NCI-H345 (cell line): ENCODE measurements around the gene APOE.
"Not testable (repeated sequence)": the region's sequence is repeated elsewhere in the genome, so short reads cannot be mapped to it uniquely, and the experiment has no call there.

Source experiments
- DNase-seq: peaks from one replicate; lab custom pipeline; 2025; lab: John Stamatoyannopoulos, UW

The APOE gene

GRCh38 chr19:44905437-44906160, at the start of gene APOE:
Gene APOE, plus strand, starts transcription at chr19:44905796. Its CDS starts 829 bp downstream, at chr19:44906625.
- DNase-seq, result peak; percentile 21

DNA sequence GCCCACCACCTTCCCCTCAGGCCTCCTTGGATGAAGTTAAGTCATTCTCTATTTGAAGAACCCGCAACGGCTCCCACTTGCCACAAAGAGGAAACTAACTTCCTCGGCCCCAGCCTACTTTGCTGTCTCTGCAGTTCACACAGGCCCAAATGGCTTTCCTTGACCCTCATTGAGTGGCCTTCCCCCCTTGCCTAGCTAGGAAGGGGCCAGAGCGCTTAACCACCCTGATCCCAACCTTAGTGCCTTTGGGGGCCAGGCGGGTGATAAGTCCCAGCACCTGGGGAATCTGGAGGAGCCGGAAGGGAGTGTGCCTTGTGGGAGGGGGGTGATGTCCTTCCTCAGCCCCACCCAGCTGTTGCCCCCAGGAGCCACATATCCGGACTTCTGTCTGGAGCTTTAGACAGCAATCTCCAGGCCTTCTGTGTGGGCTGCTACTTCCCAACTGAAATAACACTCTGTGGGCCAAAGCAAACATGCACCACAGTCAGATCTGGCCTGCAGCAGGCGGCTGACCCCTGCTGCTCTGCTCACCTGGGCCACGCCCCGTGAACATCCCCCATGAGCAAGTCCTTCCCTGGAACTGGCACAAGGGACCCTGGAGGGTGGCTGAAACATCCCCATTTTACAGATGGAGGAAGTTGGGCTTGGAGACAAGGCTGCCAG, 49.0 kb upstream of the APOE start:
- DNase-seq, result no peak

DNA sequence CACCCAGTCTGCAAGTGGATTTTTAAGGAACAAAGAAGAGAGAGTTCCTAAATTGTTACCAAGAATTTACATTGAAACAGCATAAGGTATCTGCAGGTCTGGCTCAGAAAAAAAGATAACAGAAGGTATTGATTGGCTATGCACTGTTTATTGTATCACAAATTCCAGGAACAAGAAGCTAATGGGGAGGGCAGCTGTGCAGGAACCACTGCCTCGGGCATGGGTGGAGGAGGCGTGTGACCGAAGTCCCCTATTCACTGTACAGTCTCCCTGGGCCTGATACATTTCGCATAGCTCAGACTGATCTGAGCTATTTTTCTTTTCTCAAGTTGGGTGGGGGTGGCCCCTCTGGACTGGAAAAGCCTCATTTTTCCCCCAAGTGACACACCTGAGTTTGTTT, 47.8 kb upstream of the APOE start:
- DNase-seq, result no peak

GRCh38 chr19:44861576-44861975, 44.0 kb upstream of the APOE start:
- DNase-seq, result not testable (repeated sequence)

DNA sequence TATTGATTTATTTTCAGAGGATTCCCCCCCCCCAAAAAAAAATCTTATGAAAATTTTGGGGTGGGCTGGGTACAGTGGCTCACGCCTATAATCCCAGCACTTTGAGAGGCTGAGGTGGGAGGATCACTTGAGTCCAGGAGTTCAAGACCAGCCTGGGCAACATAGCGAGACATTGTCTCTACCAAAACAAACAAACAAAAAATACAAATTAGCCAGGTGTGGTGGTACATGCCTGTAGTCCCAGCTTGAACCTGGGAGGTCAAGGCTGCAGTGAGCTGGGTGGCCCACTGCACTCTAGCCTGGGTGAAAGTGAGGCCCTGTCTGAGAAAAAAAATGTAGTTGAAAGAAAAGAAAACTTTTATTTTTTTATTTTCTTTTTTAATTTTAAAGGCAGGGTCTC, 41.6 kb upstream of the APOE start:
- no peak for DNase-seq

DNA sequence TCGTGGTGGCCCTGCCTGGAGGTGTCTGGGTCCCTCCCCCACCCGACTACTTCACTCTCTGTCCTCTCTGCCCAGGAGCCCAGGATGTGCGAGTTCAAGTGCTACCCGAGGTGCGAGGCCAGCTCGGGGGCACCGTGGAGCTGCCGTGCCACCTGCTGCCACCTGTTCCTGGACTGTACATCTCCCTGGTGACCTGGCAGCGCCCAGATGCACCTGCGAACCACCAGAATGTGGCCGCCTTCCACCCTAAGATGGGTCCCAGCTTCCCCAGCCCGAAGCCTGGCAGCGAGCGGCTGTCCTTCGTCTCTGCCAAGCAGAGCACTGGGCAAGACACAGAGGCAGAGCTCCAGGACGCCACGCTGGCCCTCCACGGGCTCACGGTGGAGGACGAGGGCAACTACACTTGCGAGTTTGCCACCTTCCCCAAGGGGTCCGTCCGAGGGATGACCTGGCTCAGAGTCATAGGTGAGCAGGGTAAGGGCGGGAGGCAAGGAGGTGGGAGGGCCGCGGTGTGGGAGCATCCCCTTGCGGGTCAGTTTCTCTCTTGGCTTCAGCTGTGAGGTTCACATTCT, 40.3 kb upstream of the APOE start:
- DNase-seq, result no peak

- DNase-seq, result no peak
Measured at GRCh38 chr19:44866664-44867063, 38.9 kb upstream of the APOE start.

DNA sequence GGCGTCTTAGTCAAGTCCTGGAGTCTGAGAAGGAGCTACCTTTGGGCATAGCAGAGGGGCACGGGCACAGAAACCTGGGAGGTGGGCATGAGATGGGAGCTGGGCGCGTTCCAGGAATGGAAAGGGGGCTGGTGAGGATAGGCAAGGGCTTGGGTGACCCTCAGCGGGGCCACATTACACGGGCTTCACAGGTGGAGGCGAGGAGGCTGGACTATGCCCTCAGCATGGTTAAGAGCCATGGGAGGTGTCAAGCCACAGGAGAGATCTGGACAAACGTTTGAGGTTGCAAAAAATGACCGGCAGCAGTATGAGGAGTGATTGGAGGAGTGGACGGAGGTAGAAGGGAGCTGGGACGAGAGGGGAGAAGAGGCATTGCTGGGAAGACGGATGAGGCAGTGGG, 38.0 kb upstream of the APOE start:
- DNase-seq, result no peak

DNA sequence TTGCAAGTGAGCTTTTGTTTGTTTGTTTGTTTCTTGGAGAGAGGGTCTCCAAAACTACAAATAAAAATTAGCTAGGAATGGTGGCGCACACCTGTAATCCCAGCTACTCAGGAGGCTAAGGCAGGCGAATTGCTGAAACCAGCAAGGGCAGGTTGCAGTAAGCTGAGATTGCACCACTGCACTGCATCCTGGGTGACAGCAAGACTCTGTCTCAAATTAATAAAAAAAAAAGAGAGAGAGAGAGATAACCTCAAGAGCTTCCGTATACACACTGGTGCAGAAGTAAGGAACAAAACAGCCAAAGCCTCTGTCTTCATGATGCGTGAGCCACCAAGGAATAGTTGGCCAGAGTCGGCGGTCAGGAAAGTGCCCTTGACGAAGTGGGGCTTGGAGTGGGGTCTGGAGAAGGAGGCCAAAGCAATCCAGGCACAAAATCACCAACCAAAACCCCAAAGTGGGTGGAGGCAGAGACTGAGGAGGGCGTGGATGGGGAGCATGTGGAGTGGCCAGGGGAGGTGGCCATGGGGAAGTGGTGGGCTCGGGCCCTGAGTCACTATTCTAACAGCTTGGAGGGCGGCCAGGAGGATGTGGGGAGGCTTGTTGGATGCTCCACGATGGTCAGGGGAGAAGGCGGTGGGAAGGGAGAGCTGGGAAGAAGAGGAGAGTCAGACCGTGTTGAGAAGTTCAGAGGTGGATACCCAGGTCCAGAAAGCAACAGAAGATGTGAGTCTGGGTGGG, 35.7 kb upstream of the APOE start:
- no peak for DNase-seq

DNA sequence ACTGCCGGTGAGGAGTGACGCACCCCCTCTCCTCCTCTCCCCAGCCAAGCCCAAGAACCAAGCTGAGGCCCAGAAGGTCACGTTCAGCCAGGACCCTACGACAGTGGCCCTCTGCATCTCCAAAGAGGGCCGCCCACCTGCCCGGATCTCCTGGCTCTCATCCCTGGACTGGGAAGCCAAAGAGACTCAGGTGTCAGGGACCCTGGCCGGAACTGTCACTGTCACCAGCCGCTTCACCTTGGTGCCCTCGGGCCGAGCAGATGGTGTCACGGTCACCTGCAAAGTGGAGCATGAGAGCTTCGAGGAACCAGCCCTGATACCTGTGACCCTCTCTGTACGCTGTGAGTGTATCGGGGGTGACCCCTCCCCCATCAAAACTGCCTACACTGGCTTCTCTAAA, 33.8 kb upstream of the APOE start:
- DNase-seq, result no peak

- no peak for DNase-seq
Measured at GRCh38 chr19:44872661-44873060, 32.9 kb upstream of the APOE start.

DNA sequence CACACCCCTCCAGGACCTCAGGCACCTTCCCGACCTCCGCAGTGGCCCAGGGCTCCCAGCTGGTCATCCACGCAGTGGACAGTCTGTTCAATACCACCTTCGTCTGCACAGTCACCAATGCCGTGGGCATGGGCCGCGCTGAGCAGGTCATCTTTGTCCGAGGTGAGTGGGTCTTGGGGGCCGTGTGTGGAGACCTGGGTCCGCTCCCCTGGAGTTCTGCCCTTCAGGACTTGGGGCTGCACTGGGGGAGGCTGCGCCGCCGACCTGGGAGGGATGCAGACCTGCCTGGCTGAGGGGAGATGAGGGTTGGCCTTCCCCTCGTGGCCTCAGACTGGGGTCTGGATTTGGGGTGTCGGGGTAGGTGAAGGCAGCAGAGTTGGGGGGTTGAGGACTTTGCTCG, 31.3 kb upstream of the APOE start:
- no peak for DNase-seq

DNA sequence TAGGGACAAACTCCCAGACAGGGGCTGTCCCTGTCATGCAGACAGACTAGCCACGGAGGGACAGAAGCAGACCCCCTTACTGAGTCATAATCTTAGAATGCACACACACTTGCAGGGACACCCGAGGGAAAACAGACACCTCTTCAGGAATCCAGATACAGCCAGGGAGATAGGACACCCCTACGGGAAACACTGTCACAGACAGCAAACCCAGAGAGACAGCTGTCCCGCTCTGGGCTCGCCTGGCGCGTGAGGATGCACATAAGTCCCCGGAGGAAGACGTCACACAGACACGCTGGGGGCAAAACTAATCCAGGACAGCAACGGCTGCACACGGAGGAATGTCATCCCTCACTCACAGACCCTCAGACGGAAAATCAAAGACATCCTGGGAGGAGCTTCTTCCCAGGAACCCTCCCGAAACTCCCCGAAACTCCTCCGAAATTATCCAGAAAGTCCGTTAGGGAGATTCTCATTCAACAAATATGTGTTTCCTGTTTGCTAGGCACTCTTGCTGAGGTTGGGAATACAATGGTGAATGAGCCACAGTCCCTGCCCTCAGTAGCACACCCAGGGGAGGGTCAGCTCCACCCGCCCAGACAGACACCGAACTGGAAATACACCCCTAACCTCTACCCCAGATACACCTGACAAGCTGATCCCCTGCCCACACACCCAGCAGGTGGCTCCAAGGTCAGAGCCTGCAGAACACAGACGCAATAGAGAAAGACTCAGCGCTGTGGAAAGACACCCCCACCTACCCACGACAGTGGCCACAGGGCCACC, 29.7 kb upstream of the APOE start:
- DNase-seq, result no peak

DNA sequence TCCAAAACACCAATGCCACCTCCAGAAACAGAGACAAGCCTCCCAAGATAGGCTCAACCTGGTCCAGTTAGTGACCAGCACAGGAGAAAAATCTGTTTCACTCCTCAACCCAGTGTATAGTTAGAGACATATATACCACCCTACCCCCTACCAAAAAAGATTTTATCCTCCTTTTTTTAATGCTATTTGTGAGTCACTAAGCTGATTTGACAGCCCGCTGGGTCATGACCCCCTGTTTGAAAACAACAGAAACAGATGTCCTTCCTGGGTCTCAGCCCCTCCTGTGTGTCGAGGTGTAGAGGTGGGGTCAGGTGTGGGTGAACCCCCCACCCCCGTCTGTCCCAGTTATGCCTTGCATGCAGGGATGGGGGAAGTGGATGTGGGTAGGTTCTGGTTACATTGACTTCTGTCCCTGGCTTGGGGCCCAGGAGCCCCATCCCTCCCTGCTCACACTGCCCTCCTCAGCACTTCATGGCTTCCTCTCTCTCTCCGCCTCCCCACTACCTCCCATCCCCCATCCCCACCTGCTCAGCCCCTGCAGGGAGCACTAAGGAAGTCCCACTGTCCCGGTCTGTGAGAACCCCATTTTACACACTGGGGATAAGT, 28.6 kb upstream of the APOE start:
- DNase-seq, result no peak

GRCh38 chr19:44878120-44878865, 27.3 kb upstream of the APOE start:
- DNase-seq, result no peak

DNA sequence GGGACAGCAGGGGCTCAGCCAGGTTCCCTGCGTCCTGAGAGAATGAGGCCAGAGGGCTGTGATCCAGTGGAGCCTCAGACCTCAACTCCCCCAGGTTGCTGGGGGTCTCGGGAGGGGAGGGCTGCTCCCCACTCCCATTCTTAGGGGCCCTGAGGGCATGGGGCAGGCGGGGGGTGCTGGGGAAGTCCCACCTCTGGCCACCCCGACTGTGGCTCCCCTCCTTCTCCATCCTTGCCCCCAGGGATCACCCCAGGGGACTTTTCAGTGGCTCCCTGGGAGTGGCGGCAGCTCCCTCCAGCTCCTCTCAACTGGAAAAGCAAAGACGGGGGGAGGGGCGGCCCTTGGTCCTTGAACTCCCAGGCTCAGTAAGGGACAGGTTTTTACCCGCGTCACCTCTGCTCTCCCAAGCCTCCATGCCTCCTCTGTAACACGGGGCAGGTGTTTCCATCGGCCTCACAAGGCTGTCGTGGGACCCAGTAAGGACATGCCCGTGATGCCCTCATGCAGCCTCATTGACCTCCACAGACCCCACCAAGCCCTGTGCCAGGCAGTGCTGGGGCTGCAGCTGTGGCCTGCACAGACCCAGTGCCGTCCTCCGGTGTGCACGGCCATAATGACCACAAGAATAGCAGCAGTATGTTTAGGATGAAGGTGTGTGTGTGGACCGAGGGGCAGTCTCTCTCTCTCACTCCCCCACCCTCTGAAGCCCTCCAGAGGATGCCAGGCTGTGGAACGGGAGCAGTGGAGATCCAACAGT, 26.1 kb upstream of the APOE start:
- DNase-seq, result no peak

DNA sequence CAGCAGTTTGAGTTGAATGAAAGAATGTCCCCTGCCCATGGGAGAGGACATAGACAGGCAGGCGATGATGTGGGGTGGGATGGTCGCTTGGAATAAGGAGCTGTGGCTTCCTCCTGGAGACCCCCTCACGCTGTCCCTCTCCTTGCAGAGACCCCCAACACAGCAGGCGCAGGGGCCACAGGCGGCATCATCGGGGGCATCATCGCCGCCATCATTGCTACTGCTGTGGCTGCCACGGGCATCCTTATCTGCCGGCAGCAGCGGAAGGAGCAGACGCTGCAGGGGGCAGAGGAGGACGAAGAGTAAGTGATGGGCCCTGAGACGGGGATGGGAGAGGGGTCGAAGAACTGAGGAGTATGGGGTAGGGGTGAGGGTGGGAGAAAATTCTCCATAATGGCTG, 23.5 kb upstream of the APOE start:
- no peak for DNase-seq

DNA sequence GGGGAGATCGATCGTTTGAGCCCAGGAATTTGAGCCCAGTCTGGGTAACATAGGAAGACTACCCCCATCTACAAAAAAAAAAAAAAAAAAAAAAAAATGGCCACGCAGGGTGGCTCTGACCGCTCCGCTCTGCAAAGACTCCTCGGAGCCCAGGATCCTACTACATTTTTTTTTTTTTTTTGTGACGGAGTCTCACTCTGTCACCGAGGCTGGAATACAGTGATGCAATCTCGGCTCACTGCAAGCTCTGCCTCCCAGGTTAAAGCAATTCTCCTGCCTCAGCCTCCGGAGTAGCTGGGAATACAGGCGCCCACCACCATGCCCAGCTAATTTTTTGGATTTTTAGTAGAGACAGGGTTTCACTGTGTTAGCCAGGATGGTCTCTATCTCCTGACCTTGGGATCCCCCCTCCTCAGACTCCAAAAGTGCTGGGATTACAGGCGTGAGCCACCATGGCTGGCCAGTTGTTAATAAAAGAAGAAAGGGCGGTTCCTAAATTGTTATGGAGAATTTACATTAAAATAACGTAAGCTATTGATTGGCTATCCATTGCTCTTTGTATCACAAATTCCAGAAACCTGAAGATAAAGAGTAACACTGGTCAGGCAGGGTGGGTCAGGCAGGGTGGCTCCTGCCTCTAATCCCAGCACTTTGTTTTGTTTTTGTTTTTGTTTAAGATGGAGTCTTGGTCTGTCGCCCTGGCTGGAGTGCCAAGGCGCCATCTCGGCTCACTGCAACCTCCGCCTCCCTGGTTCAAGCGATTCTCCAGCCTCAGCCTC, 22.8 kb upstream of the APOE start:
- DNase-seq, result not testable (repeated sequence)

GRCh38 chr19:44883922-44884321, 21.7 kb upstream of the APOE start:
- no peak for DNase-seq
